ENCODE results near the gene UBTD1.

UBTD1 gene

GRCh38 chr10:97607095-97607636 lies 108.4 kb downstream of the UBTD1 start:
- no peak for FAIRE-seq

GRCh38 chr10:97608991-97609561 lies 110.4 kb downstream of the UBTD1 start:
- no peak for FAIRE-seq
- DNase-seq (ENCODE audit: low spot score), result no peak

More at GRCh38 chr10:97607095-97607636, 108.4 kb downstream of the UBTD1 start:
- no peak for DNase-seq (ENCODE audit: low spot score)

GRCh38 chr10:97611473-97611872 lies 112.7 kb downstream of the UBTD1 start:
- DNase-seq (ENCODE audit: low spot score), result no peak
- no peak for FAIRE-seq

GRCh38 chr10:97612386-97612785 lies 113.7 kb downstream of the UBTD1 start:
- FAIRE-seq, result no peak
- peak; percentile 25 for DNase-seq (ENCODE audit: low spot score)

- FAIRE-seq (no peak), DNase-seq (ENCODE audit: low spot score) (no peak)
Observed at GRCh38 chr10:97618285-97618684, 119.6 kb downstream of the UBTD1 start.

GRCh38 chr10:97618733-97619132 lies 120.0 kb downstream of the UBTD1 start:
- DNase-seq (ENCODE audit: low spot score), result no peak
- FAIRE-seq, result no peak

Measured in urothelium cell line (cell line).